ENCODE results near the gene COMMD3. TPM values are rescaled to one million over a fixed set of nuclear protein-coding genes. Genes with fewer than 3 reads are reported as not detected.

The COMMD3 gene
- polyA plus RNA-seq, 1 donor from 2014 or later, result 272 TPM

DNA sequence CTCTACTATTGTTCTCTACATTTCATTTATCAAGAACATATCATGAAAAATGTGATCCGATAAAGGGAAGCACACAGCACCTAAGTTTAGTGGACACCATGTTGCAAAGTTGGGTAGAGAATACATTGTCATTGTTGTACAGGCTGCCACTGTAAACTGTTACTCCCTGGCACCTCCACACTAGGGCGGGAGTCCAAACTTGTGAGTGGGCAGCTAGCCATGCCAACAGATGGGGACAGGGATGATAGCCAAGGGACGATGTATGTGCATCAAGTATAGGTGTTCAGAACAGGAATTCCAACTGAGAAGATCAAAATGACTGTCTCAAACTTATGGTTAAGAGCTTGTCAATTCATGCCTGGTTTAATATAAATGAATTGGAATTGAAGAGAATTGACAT is 31.1 kb upstream of the COMMD3 start:
- TF ChIP-seq POLR2AphosphoS5 (IDR thresholded peaks at IDR 0.05), result no peak
- no peak for TF ChIP-seq TAF1 (IDR thresholded peaks at IDR 0.05; ENCODE audit: low read depth)
- TF ChIP-seq EZH2 (IDR thresholded peaks at IDR 0.05; ENCODE audit: borderline replicate concordance, insufficient read depth, low read length, poor library complexity, severe bottlenecking), result no peak
- no peak for TF ChIP-seq MXI1 (conservative IDR thresholded peaks at IDR 0.05; ENCODE audit: poor library complexity, severe bottlenecking)
- H3K27me3 ChIP-seq (ENCODE audit: insufficient read depth, low read depth, low read length), result no peaks in the 10 kb centered on the region
- no peaks in the 10 kb centered on the region for H4K20me1 ChIP-seq (ENCODE audit: insufficient read depth)
- no peak overlapping the region for H3K27ac ChIP-seq (ENCODE audit: low read length)
- H3K4me2 ChIP-seq (ENCODE audit: low read length), result no peak overlapping the region
- H3K9ac ChIP-seq (ENCODE audit: low read length), result no peak overlapping the region
- H3K9me3 ChIP-seq (ENCODE audit: low read length), result no peaks in the 10 kb centered on the region
- H3K79me2 ChIP-seq (replicated peaks; ENCODE audit: insufficient read depth, low read length), result no peaks in the 10 kb centered on the region
- no peaks in the 10 kb centered on the region for H3K9me2 ChIP-seq (ENCODE audit: insufficient read depth, low read length)
- H3F3A ChIP-seq (ENCODE audit: insufficient read depth, low read length, poor library complexity, severe bottlenecking), result no peaks in the 10 kb centered on the region
- no peak overlapping the region for H3K4me3 ChIP-seq (ENCODE audit: low read length)
- no peaks in the 10 kb centered on the region for H3K36me3 ChIP-seq (ENCODE audit: insufficient read depth, low read length)
- no peak overlapping the region for H2AFZ ChIP-seq (ENCODE audit: low read depth, low read length)

DNA sequence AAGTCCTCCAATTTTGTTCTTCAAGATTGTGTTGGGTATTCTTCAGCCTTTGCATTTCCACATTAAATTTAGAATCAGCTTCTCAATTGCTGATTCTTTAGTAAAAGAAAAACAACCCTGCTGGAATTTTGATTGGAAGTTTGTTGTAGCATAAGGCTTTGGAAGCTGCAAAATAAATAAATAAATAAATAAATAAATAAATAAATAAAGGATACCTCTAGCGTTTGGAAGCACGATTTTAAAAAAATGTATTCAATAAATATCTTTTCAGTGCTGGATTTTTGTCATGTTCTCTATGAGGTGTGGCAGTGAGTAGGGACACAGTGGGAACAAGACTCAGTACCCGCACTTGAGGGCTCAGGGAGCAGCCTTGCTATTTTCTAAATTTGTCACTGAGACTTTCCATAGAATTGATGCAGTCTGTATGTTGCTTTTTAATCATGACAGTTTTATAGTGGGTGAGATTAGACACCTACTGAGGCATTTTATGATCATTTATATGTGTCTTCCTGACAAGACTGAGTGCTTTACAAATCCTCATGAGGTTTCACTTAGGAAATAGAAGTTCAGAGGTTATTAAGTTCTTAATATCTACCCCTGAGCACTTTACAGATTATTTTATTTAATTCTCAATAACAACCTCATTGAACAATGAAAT is 22.3 kb upstream of the COMMD3 start:
- H3K27me3 ChIP-seq (ENCODE audit: insufficient read depth, low read depth, low read length), result no peaks in the 10 kb centered on the region
- no peak overlapping the region for H3K9ac ChIP-seq (ENCODE audit: low read length)

GRCh38 chr10:22294694-22295093 is 21.5 kb upstream of the COMMD3 start:
- no peaks in the 10 kb centered on the region for H3K9me3 ChIP-seq (ENCODE audit: low read length)
- H3K79me2 ChIP-seq (replicated peaks; ENCODE audit: insufficient read depth, low read length), result no peaks in the 10 kb centered on the region
- H3K4me3 ChIP-seq (ENCODE audit: low read length), result no peak overlapping the region
- no peak overlapping the region for H2AFZ ChIP-seq (ENCODE audit: low read depth, low read length)
- H3K27ac ChIP-seq (ENCODE audit: low read length), result no peak overlapping the region
- H3K36me3 ChIP-seq (ENCODE audit: insufficient read depth, low read length), result no peaks in the 10 kb centered on the region
- no peaks in the 10 kb centered on the region for H3K27me3 ChIP-seq (ENCODE audit: insufficient read depth, low read depth, low read length)
- no peaks in the 10 kb centered on the region for H3F3A ChIP-seq (ENCODE audit: insufficient read depth, low read length, poor library complexity, severe bottlenecking)
- no peak overlapping the region for H3K4me2 ChIP-seq (ENCODE audit: low read length)
- no peak overlapping the region for H3K9ac ChIP-seq (ENCODE audit: low read length)
- H4K20me1 ChIP-seq (ENCODE audit: insufficient read depth), result no peaks in the 10 kb centered on the region
- no peaks in the 10 kb centered on the region for H3K9me2 ChIP-seq (ENCODE audit: insufficient read depth, low read length)
- no peak for TF ChIP-seq TAF1 (IDR thresholded peaks at IDR 0.05; ENCODE audit: low read depth)
- TF ChIP-seq RAD21 (conservative IDR thresholded peaks at IDR 0.05), result no peak
- no peak for TF ChIP-seq POLR2AphosphoS5 (IDR thresholded peaks at IDR 0.05)
- no peak for TF ChIP-seq REST (IDR thresholded peaks at IDR 0.05; ENCODE audit: borderline replicate concordance)
- no peak for TF ChIP-seq EZH2 (IDR thresholded peaks at IDR 0.05; ENCODE audit: borderline replicate concordance, insufficient read depth, low read length, poor library complexity, severe bottlenecking)
- TF ChIP-seq, protein P1, sequence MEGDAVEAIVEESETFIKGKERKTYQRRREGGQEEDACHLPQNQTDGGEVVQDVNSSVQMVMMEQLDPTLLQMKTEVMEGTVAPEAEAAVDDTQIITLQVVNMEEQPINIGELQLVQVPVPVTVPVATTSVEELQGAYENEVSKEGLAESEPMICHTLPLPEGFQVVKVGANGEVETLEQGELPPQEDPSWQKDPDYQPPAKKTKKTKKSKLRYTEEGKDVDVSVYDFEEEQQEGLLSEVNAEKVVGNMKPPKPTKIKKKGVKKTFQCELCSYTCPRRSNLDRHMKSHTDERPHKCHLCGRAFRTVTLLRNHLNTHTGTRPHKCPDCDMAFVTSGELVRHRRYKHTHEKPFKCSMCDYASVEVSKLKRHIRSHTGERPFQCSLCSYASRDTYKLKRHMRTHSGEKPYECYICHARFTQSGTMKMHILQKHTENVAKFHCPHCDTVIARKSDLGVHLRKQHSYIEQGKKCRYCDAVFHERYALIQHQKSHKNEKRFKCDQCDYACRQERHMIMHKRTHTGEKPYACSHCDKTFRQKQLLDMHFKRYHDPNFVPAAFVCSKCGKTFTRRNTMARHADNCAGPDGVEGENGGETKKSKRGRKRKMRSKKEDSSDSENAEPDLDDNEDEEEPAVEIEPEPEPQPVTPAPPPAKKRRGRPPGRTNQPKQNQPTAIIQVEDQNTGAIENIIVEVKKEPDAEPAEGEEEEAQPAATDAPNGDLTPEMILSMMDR (IDR thresholded peaks at IDR 0.05; ENCODE audit: poor library complexity, severe bottlenecking), result no peak
- TF ChIP-seq EP300 (conservative IDR thresholded peaks at IDR 0.05; ENCODE audit: poor library complexity, severe bottlenecking), result no peak

More for the DNA sequence above, 22.3 kb upstream of the COMMD3 start:
- H3K79me2 ChIP-seq (replicated peaks; ENCODE audit: insufficient read depth, low read length), result no peaks in the 10 kb centered on the region
- no peaks in the 10 kb centered on the region for H3K9me2 ChIP-seq (ENCODE audit: insufficient read depth, low read length)
- no peak overlapping the region for H3K4me2 ChIP-seq (ENCODE audit: low read length)
- H3K4me3 ChIP-seq (ENCODE audit: low read length), result no peak overlapping the region
- H3K36me3 ChIP-seq (ENCODE audit: insufficient read depth, low read length), result no peaks in the 10 kb centered on the region
- H3F3A ChIP-seq (ENCODE audit: insufficient read depth, low read length, poor library complexity, severe bottlenecking), result no peaks in the 10 kb centered on the region
- no peaks in the 10 kb centered on the region for H3K9me3 ChIP-seq (ENCODE audit: low read length)
- TF ChIP-seq TAF1 (IDR thresholded peaks at IDR 0.05; ENCODE audit: low read depth) (no peak), REST (IDR thresholded peaks at IDR 0.05; ENCODE audit: borderline replicate concordance) (no peak), EP300 (conservative IDR thresholded peaks at IDR 0.05; ENCODE audit: poor library complexity, severe bottlenecking) (no peak), EZH2 (IDR thresholded peaks at IDR 0.05; ENCODE audit: borderline replicate concordance, insufficient read depth, low read length, poor library complexity, severe bottlenecking) (no peak), POLR2AphosphoS5 (IDR thresholded peaks at IDR 0.05) (no peak)
- no peak overlapping the region for H3K27ac ChIP-seq (ENCODE audit: low read length)
- H2AFZ ChIP-seq (ENCODE audit: low read depth, low read length), result no peak overlapping the region
- H4K20me1 ChIP-seq (ENCODE audit: insufficient read depth), result no peaks in the 10 kb centered on the region

All from neural cell (in vitro differentiated cells).